ENCODE measurements around the gene PKP4. TPM values are rescaled to one million over a fixed set of nuclear protein-coding genes. Genes with fewer than 3 reads are reported as not detected.

The PKP4 gene
- total and polyA plus RNA-seq, 11 donors: 17.6 to 66.7 (median 49.0) TPM

DNA sequence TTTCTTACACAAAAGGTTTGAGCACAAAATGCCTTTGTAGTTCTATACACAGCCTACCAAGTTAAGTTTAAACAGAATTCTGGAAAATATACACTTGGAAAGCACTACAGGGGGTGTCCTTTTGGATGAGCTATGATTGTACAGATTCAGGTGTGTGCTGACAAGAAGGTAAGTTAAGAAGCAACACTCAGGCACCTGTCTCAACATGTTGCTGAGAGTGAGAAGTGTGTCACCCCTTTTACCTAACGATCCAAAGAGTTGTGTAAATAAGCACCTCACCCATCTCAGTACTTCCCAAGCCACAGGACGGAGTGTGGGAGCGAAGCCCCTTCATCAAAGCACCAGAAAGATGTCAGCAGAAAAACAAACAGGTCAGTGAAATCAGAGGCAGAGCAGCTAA lies 228.9 kb downstream of the PKP4 start:
- no peak for ATAC-seq
- Histone ChIP-seq H3K4me1 (peaks cover 0 to 14% (median 5%) of the 10 kb centered on the region in 12 donors), H3K9me3 (no peaks in the 10 kb centered on the region), H3K4me3 (no peak overlapping the region), H3K27me3 (no peaks in the 10 kb centered on the region), H3K27ac (no peak overlapping the region), H3K36me3 (peaks cover 0 to 12% (median 8%) of the 10 kb centered on the region in 9 donors)
- whole genome bisulfite sequencing, 4 donors: 63 to 83% (median 72%) methylated on average over 3 of the region's 3 CpGs
- no peak for TF ChIP-seq CTCF (IDR thresholded peaks at IDR 0.05)
- TF ChIP-seq POLR2A (IDR thresholded peaks at IDR 0.05): no peak
- intact Hi-C loops (cut with DNase I): no loop called here
- no peak for DNase-seq

GRCh38 chr2:158686210-158686691 lies 229.5 kb downstream of the PKP4 start:
- H3K4me1 ChIP-seq: peaks cover 0 to 14% (median 5%) of the 10 kb centered on the region in 12 donors
- WGBS, 4 donors: 49 to 52% (median 50%) methylated on average over 11 of the region's 11 CpGs
- H3K4me3 ChIP-seq: no peak overlapping the region
- intact Hi-C loops (cut with DNase I): no loop called here
- ATAC-seq: peak; percentile 52 to 84 (median 81)
- H3K27ac ChIP-seq: peak overlapping the region in 2 of 12 donors; percentile 14 to 26
- TF ChIP-seq CTCF (IDR thresholded peaks at IDR 0.05): no peak
- TF ChIP-seq POLR2A (IDR thresholded peaks at IDR 0.05): no peak
- no peaks in the 10 kb centered on the region for H3K27me3 ChIP-seq
- H3K36me3 ChIP-seq: peaks cover 0 to 6% (median 3%) of the 10 kb centered on the region in 9 donors
- no peaks in the 10 kb centered on the region for H3K9me3 ChIP-seq
- peak in 3 of 5 donors; percentile 30 to 59 (median 42) for DNase-seq

GRCh38 chr2:158687315-158687714 lies 230.6 kb downstream of the PKP4 start:
- H3K4me1 ChIP-seq: peaks cover 0 to 14% (median 5%) of the 10 kb centered on the region in 12 donors
- ATAC-seq (no peak), DNase-seq (no peak)
- peaks cover 0 to 2% (median 0%) of the 10 kb centered on the region in 9 donors for H3K36me3 ChIP-seq
- H3K9me3 ChIP-seq: no peaks in the 10 kb centered on the region
- no peaks in the 10 kb centered on the region for H3K27me3 ChIP-seq
- H3K27ac ChIP-seq: no peak overlapping the region
- TF ChIP-seq CTCF (IDR thresholded peaks at IDR 0.05): no peak
- no peak for TF ChIP-seq POLR2A (IDR thresholded peaks at IDR 0.05)
- H3K4me3 ChIP-seq: no peak overlapping the region
- WGBS, 4 donors: 91 to 95% (median 94%) methylated on average over 3 of the region's 3 CpGs
- intact Hi-C loops (cut with DNase I): no loop called here

DNA sequence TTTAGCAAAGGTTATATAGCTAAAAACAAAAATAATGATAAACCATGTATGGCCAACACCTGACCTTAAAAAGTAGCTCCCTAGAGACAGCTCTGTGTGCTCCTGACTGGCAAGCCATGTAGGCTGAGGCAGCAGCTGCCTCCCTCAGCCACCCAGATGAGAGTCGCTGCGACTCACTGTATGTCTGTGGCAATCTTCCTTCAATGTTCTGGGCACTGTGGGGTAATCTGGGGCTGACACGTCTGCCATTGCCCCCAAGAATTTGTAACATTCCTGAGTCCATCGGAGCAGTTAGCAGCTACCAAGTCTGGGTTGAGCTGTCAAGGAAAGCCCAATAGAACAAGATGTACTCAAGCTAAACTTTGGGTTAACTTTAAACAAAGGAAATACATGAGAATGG lies 232.0 kb downstream of the PKP4 start:
- H3K4me3 ChIP-seq: no peak overlapping the region
- no peaks in the 10 kb centered on the region for H3K27me3 ChIP-seq
- DNase-seq (no peak), ATAC-seq (no peak)
- H3K4me1 ChIP-seq: peaks cover 0 to 14% (median 5%) of the 10 kb centered on the region in 12 donors
- intact Hi-C loops (cut with DNase I): no loop called here
- TF ChIP-seq CTCF (IDR thresholded peaks at IDR 0.05): no peak
- TF ChIP-seq POLR2A (IDR thresholded peaks at IDR 0.05): no peak
- no peaks in the 10 kb centered on the region for H3K36me3 ChIP-seq
- no peak overlapping the region for H3K27ac ChIP-seq
- 78 to 88% (median 84%) methylated on average over 4 of the region's 4 CpGs for WGBS, 4 donors
- no peaks in the 10 kb centered on the region for H3K9me3 ChIP-seq
